ENCODE results near the gene TMSB10. TPM values are rescaled to one million over a fixed set of nuclear protein-coding genes. Genes with fewer than 3 reads are reported as not detected.

The TMSB10 gene
- total RNA-seq, 1 donor from 2014 or later: 2,521 TPM

- no peak for DNase-seq (ENCODE audit: low spot score)
- Mint-ChIP-seq H3K27ac (ENCODE audit: unreplicated experiment) (peak overlapping the region; percentile 75), H3K27me3 (ENCODE audit: low read depth) (no peaks in the 10 kb centered on the region), H3K4me1 (ENCODE audit: low read depth) (peaks cover 24% of the 10 kb centered on the region), H3K4me3 (ENCODE audit: unreplicated experiment) (peak overlapping the region; percentile 92), H3K36me3 (ENCODE audit: low read depth) (no peaks in the 10 kb centered on the region), H3K9me3 (ENCODE audit: low read depth) (no peaks in the 10 kb centered on the region)
- TF ChIP-seq CTCF (IDR thresholded peaks at IDR 0.05): peak; percentile 48
Observed at GRCh38 chr2:84927275-84927627, 21.8 kb downstream of the TMSB10 start.

- H3K27ac Mint-ChIP-seq (ENCODE audit: unreplicated experiment): no peak overlapping the region
- no peak overlapping the region for H3K4me3 Mint-ChIP-seq (ENCODE audit: unreplicated experiment)
- no peaks in the 10 kb centered on the region for H3K9me3 Mint-ChIP-seq (ENCODE audit: low read depth)
- DNase-seq (ENCODE audit: low spot score): no peak
- peaks cover 12% of the 10 kb centered on the region for H3K4me1 Mint-ChIP-seq (ENCODE audit: low read depth)
- H3K27me3 Mint-ChIP-seq (ENCODE audit: low read depth): no peaks in the 10 kb centered on the region
- TF ChIP-seq CTCF (IDR thresholded peaks at IDR 0.05): no peak
- no peaks in the 10 kb centered on the region for H3K36me3 Mint-ChIP-seq (ENCODE audit: low read depth)
Observed at GRCh38 chr2:84931384-84931821, 25.9 kb downstream of the TMSB10 start.

- H3K36me3 Mint-ChIP-seq (ENCODE audit: low read depth): no peaks in the 10 kb centered on the region
- no peaks in the 10 kb centered on the region for H3K9me3 Mint-ChIP-seq (ENCODE audit: low read depth)
- no peak overlapping the region for H3K4me3 Mint-ChIP-seq (ENCODE audit: unreplicated experiment)
- no peak for DNase-seq (ENCODE audit: low spot score)
- TF ChIP-seq CTCF (IDR thresholded peaks at IDR 0.05): no peak
- no peak overlapping the region for H3K27ac Mint-ChIP-seq (ENCODE audit: unreplicated experiment)
- H3K27me3 Mint-ChIP-seq (ENCODE audit: low read depth): no peaks in the 10 kb centered on the region
- H3K4me1 Mint-ChIP-seq (ENCODE audit: low read depth): peaks cover 8% of the 10 kb centered on the region
Observed at GRCh38 chr2:84938194-84938879, 32.9 kb downstream of the TMSB10 start.

GRCh38 chr2:84939426-84940087 is 34.1 kb downstream of the TMSB10 start:
- Mint-ChIP-seq H3K36me3 (ENCODE audit: low read depth) (no peaks in the 10 kb centered on the region), H3K4me1 (ENCODE audit: low read depth) (peaks cover 8% of the 10 kb centered on the region), H3K27ac (ENCODE audit: unreplicated experiment) (no peak overlapping the region), H3K27me3 (ENCODE audit: low read depth) (no peaks in the 10 kb centered on the region), H3K9me3 (ENCODE audit: low read depth) (no peaks in the 10 kb centered on the region), H3K4me3 (ENCODE audit: unreplicated experiment) (no peak overlapping the region)
- no peak for DNase-seq (ENCODE audit: low spot score)
- TF ChIP-seq CTCF (IDR thresholded peaks at IDR 0.05): no peak

- no peak overlapping the region for H3K4me3 Mint-ChIP-seq (ENCODE audit: unreplicated experiment)
- DNase-seq (ENCODE audit: low spot score): no peak
- no peak for TF ChIP-seq CTCF (IDR thresholded peaks at IDR 0.05)
- peaks cover 9% of the 10 kb centered on the region for H3K4me1 Mint-ChIP-seq (ENCODE audit: low read depth)
- no peaks in the 10 kb centered on the region for H3K36me3 Mint-ChIP-seq (ENCODE audit: low read depth)
- no peak overlapping the region for H3K27ac Mint-ChIP-seq (ENCODE audit: unreplicated experiment)
- H3K9me3 Mint-ChIP-seq (ENCODE audit: low read depth): no peaks in the 10 kb centered on the region
- no peaks in the 10 kb centered on the region for H3K27me3 Mint-ChIP-seq (ENCODE audit: low read depth)
Observed at GRCh38 chr2:84940088-84940470, 34.6 kb downstream of the TMSB10 start.
